GM23338 (cell line): ENCODE data around the gene NLN. TPM values are rescaled to one million over a fixed set of nuclear protein-coding genes. Genes with fewer than 3 reads are reported as not detected.

Source experiments
- ATAC-seq: fragments of 200-7000 bp; cut with Tn5 transposase; 3 replicates; pipeline ENCODE4 v1.9.1; 2020
- DNase-seq: peaks from one replicate; pipeline ENCODE4 v3.0.0-alpha.2; 2015; ENCODE audit warnings: low spot score
- H2AFZ ChIP-seq: fragments of 200-600 bp; sonication (generic); 2 replicates; pipeline ENCODE4 v1.8.0; 2016; ENCODE audit warnings: antibody characterized with exemption, mild to moderate bottlenecking, moderate library complexity
- H3F3A ChIP-seq: fragments of 200-600 bp; sonication (generic); replicated peaks from 2 replicates; pipeline ENCODE4 v1.8.0; 2017; ENCODE audit warnings: antibody characterized with exemption, mixed run types, low read depth
- H3K27ac ChIP-seq: fragments of 200-600 bp; sonication (generic); 2 replicates; pipeline ENCODE4 v1.6.1; 2016; ENCODE audit warnings: low read depth
- H3K27me3 ChIP-seq: fragments of 200-600 bp; sonication (generic); 2 replicates; pipeline ENCODE4 v1.8.0; 2016; ENCODE audit warnings: mild to moderate bottlenecking, mixed run types, moderate library complexity; ENCODE audit not compliant: insufficient read depth
- H3K36me3 ChIP-seq: fragments of 200-600 bp; sonication (generic); 2 replicates; pipeline ENCODE4 v1.8.0; 2016; ENCODE audit warnings: mild to moderate bottlenecking; ENCODE audit not compliant: insufficient read depth
- H3K4me1 ChIP-seq: fragments of 200-600 bp; sonication (generic); 2 replicates; pipeline ENCODE4 v1.8.0; 2016; ENCODE audit warnings: mild to moderate bottlenecking, moderate library complexity; ENCODE audit not compliant: insufficient read depth
- H3K4me2 ChIP-seq: fragments of 200-600 bp; sonication (generic); 2 replicates; pipeline ENCODE4 v1.7.1; 2017; ENCODE audit warnings: mixed run types
- H3K4me3 ChIP-seq: fragments of 200-600 bp; sonication (generic); 2 replicates; pipeline ENCODE4 v1.6.1; 2016; ENCODE audit warnings: mixed run types
- H3K79me2 ChIP-seq: fragments of 200-600 bp; sonication (generic); replicated peaks from 2 replicates; pipeline ENCODE4 v1.8.0; 2017; ENCODE audit warnings: mild to moderate bottlenecking; ENCODE audit not compliant: insufficient read depth
- H3K9me2 ChIP-seq: fragments of 200-600 bp; sonication (generic); 2 replicates; pipeline ENCODE4 v1.8.0; 2017; ENCODE audit not compliant: insufficient read depth
- H4K20me1 ChIP-seq: fragments of 200-600 bp; sonication (generic); replicated peaks from 2 replicates; pipeline ENCODE4 v1.8.0; 2017; ENCODE audit warnings: mild to moderate bottlenecking; ENCODE audit not compliant: insufficient read depth
- H3K27ac Mint-ChIP-seq: 2 replicates; pipeline ENCODE4 v1.8.0; 2020; ENCODE audit warnings: inconsistent platforms, mild to moderate bottlenecking, moderate library complexity, mixed read lengths
- H3K27me3 Mint-ChIP-seq: 3 replicates; pipeline ENCODE4 v1.8.0; 2022; ENCODE audit warnings: low read depth, mild to moderate bottlenecking, moderate library complexity, mixed read lengths, inconsistent platforms; ENCODE audit not compliant: insufficient read depth, poor library complexity
- H3K36me3 Mint-ChIP-seq: 3 replicates; pipeline ENCODE4 v1.8.0; 2021; ENCODE audit warnings: low read depth, mild to moderate bottlenecking, inconsistent platforms, moderate library complexity, mixed read lengths
- H3K4me1 Mint-ChIP-seq: 3 replicates; pipeline ENCODE4 v1.8.0; 2020; ENCODE audit warnings: mild to moderate bottlenecking, inconsistent platforms, mixed read lengths
- H3K4me3 Mint-ChIP-seq: 3 replicates; pipeline ENCODE4 v1.8.0; 2021; ENCODE audit warnings: moderate library complexity, mild to moderate bottlenecking, inconsistent platforms, mixed read lengths
- H3K9me3 Mint-ChIP-seq: 3 replicates; pipeline ENCODE4 v1.8.0; 2020; ENCODE audit warnings: moderate library complexity, mild to moderate bottlenecking, inconsistent platforms, mixed read lengths
- EZH2 ChIP-seq: fragments of 200-600 bp; sonication (generic); IDR thresholded peaks from one replicate; pipeline ENCODE4 v1.8.0; 2017; ENCODE audit warnings: antibody characterized with exemption, mild to moderate bottlenecking, low read depth; ENCODE audit not compliant: unreplicated experiment
- EZH2phosphoT487 ChIP-seq: fragments of 200-600 bp; sonication (generic); IDR thresholded peaks from one replicate; pipeline ENCODE4 v1.8.1; 2018; ENCODE audit warnings: antibody characterized with exemption; ENCODE audit not compliant: unreplicated experiment
- JUNB ChIP-seq: IDR thresholded peaks from one replicate; pipeline ENCODE4 v1.6.1; 2016; ENCODE audit warnings: antibody characterized with exemption; ENCODE audit not compliant: unreplicated experiment
- NANOG ChIP-seq: IDR thresholded peaks from 2 replicates; pipeline ENCODE4 v1.6.1; 2016; ENCODE audit warnings: antibody characterized with exemption, borderline replicate concordance
- POLR2AphosphoS5 ChIP-seq: IDR thresholded peaks from 2 replicates; pipeline ENCODE4 v1.6.1; 2016; ENCODE audit warnings: antibody characterized with exemption, low read depth
- ZNF114 ChIP-seq: fragments of 250-450 bp; sonication (Bioruptor Pico); IDR thresholded peaks from 2 replicates; pipeline ENCODE4 v1.5.0; 2020; ENCODE audit warnings: mild to moderate bottlenecking, moderate library complexity
- polyA plus RNA-seq: library from polyadenylated mRNA; unstranded; fragments of >200 nt; fragmentation: Nextera tagmentation; extraction: Ambion mirVana; gene quantifications from 2 replicates; pipeline ENCODE4 v1.2.1, GENCODE V29; 2016
- total RNA-seq: library from RNA; depleted of rRNA; stranded (reverse); fragments of >200 nt; shearing (Covaris generic); gene quantifications from 2 replicates; pipeline ENCODE4 v1.2.3, GENCODE V29; 2014
- TF ChIP-seq, protein P1 (sequence below), 2 experiments: fragments of 200-600 bp in 1 of 2; sonication (generic) in 1 of 2; conservative IDR thresholded peaks; 2 replicates each; pipeline versions ENCODE4 v1.5.1 to v1.6.1; 2016 to 2017; ENCODE audit warnings: antibody characterized with exemption in 2 of 2, low read depth in 2 of 2, mild to moderate bottlenecking in 2 of 2, moderate library complexity in 1 of 2
- TF ChIP-seq, protein P2 (sequence below): IDR thresholded peaks from one replicate; pipeline ENCODE4 v1.6.1; 2018; ENCODE audit warnings: antibody characterized with exemption; ENCODE audit not compliant: unreplicated experiment
- TF ChIP-seq, protein P3 (sequence below): IDR thresholded peaks from 2 replicates; pipeline ENCODE4 v1.6.1; 2016; ENCODE audit warnings: antibody characterized with exemption

NLN gene
- total and polyA plus RNA-seq, 2 experiments from 2014 or later, result 56.4 to 168 TPM

DNA sequence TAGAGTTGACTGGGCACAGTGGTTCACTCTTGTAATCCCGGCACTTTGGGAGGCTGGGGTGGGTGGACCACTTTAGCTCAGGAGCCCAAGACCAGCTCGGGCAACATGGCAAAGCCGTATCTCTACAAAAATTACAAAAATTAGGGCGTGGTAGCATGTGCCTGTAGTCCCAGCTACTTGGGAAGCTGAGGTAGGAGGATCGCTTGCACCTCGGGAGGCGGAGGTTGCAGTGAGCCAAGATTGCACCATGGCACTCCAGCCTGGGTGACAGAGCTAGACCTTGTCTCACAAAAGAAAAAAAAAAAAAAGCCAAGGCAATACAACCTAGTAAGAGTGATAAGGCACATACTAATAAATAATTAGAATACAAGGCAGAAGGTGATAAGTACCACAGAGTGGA is 15.8 kb downstream of the NLN start:
- ATAC-seq, result no peak
- H3K79me2 ChIP-seq, result peaks cover 85% of the 10 kb centered on the region
- no peaks in the 10 kb centered on the region for H3K9me2 ChIP-seq
- H2AFZ ChIP-seq, result no peak overlapping the region
- DNase-seq, result no peak
- no peak overlapping the region for H3K27ac Mint-ChIP-seq
- H3K4me1 Mint-ChIP-seq, result peaks cover 13% of the 10 kb centered on the region
- H3K36me3 ChIP-seq, result peaks cover 4% of the 10 kb centered on the region; the same call in 1 of the 2 replicates
- no peak overlapping the region for H3K4me2 ChIP-seq
- no peaks in the 10 kb centered on the region for H3K9me3 Mint-ChIP-seq
- no peak overlapping the region for H3K4me3 ChIP-seq
- no peaks in the 10 kb centered on the region for H3F3A ChIP-seq
- TF ChIP-seq ZNF114, result no peak
- no peak for TF ChIP-seq POLR2AphosphoS5
- TF ChIP-seq JUNB, result no peak
- no peak for TF ChIP-seq NANOG
- TF ChIP-seq, protein P1, sequence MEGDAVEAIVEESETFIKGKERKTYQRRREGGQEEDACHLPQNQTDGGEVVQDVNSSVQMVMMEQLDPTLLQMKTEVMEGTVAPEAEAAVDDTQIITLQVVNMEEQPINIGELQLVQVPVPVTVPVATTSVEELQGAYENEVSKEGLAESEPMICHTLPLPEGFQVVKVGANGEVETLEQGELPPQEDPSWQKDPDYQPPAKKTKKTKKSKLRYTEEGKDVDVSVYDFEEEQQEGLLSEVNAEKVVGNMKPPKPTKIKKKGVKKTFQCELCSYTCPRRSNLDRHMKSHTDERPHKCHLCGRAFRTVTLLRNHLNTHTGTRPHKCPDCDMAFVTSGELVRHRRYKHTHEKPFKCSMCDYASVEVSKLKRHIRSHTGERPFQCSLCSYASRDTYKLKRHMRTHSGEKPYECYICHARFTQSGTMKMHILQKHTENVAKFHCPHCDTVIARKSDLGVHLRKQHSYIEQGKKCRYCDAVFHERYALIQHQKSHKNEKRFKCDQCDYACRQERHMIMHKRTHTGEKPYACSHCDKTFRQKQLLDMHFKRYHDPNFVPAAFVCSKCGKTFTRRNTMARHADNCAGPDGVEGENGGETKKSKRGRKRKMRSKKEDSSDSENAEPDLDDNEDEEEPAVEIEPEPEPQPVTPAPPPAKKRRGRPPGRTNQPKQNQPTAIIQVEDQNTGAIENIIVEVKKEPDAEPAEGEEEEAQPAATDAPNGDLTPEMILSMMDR (conservative IDR thresholded peaks at IDR 0.05; ENCODE audit: low read depth in 2 of 2), result no peak
- TF ChIP-seq, protein P2, sequence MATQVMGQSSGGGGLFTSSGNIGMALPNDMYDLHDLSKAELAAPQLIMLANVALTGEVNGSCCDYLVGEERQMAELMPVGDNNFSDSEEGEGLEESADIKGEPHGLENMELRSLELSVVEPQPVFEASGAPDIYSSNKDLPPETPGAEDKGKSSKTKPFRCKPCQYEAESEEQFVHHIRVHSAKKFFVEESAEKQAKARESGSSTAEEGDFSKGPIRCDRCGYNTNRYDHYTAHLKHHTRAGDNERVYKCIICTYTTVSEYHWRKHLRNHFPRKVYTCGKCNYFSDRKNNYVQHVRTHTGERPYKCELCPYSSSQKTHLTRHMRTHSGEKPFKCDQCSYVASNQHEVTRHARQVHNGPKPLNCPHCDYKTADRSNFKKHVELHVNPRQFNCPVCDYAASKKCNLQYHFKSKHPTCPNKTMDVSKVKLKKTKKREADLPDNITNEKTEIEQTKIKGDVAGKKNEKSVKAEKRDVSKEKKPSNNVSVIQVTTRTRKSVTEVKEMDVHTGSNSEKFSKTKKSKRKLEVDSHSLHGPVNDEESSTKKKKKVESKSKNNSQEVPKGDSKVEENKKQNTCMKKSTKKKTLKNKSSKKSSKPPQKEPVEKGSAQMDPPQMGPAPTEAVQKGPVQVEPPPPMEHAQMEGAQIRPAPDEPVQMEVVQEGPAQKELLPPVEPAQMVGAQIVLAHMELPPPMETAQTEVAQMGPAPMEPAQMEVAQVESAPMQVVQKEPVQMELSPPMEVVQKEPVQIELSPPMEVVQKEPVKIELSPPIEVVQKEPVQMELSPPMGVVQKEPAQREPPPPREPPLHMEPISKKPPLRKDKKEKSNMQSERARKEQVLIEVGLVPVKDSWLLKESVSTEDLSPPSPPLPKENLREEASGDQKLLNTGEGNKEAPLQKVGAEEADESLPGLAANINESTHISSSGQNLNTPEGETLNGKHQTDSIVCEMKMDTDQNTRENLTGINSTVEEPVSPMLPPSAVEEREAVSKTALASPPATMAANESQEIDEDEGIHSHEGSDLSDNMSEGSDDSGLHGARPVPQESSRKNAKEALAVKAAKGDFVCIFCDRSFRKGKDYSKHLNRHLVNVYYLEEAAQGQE, result no peak
- TF ChIP-seq, protein P3, sequence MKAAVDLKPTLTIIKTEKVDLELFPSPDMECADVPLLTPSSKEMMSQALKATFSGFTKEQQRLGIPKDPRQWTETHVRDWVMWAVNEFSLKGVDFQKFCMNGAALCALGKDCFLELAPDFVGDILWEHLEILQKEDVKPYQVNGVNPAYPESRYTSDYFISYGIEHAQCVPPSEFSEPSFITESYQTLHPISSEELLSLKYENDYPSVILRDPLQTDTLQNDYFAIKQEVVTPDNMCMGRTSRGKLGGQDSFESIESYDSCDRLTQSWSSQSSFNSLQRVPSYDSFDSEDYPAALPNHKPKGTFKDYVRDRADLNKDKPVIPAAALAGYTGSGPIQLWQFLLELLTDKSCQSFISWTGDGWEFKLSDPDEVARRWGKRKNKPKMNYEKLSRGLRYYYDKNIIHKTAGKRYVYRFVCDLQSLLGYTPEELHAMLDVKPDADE, result no peak
- TF ChIP-seq EZH2phosphoT487, result no peak
- H3K27ac ChIP-seq, result no peak overlapping the region
- no peaks in the 10 kb centered on the region for H3K27me3 Mint-ChIP-seq
- H3K36me3 Mint-ChIP-seq, result peaks cover 4% of the 10 kb centered on the region; the same call in 1 of the 3 replicates
- peaks cover 7% of the 10 kb centered on the region; the same call in 1 of the 2 replicates for H3K4me1 ChIP-seq
- no peaks in the 10 kb centered on the region for H3K27me3 ChIP-seq
- no peak overlapping the region for H3K4me3 Mint-ChIP-seq
- peaks cover 44% of the 10 kb centered on the region for H4K20me1 ChIP-seq

DNA sequence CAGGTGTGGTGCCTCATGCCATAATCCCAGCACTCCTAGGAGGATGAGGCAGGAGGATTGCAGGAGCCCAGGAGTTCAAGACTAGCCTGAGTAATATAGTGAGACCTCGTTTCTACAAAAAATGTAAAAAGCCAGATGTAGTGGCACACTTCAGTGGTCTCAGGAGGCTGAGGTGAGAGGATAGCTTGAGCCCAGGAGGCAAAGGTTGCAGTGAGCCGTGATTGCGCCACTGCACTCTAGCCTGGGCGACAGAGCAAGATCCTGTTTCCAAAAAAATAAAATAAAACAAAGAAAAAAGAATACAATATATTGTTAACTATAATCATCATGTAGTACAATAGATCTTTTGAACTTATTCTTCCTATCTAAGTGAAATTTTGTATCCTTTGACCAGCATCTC is 16.3 kb downstream of the NLN start:
- Mint-ChIP-seq H3K4me3 (no peak overlapping the region), H3K9me3 (no peaks in the 10 kb centered on the region), H3K27me3 (no peaks in the 10 kb centered on the region), H3K36me3 (peaks cover 4% of the 10 kb centered on the region; the same call in 1 of the 3 replicates), H3K27ac (no peak overlapping the region), H3K4me1 (peaks cover 13% of the 10 kb centered on the region)
- TF ChIP-seq POLR2AphosphoS5 (no peak), EZH2 (no peak), ZNF114 (no peak), NANOG (no peak), EZH2phosphoT487 (no peak)
- TF ChIP-seq, protein P1 (conservative IDR thresholded peaks at IDR 0.05; ENCODE audit: low read depth in 2 of 2), result no peak
- Histone ChIP-seq H2AFZ (no peak overlapping the region), H3K4me1 (peaks cover 7% of the 10 kb centered on the region; the same call in 1 of the 2 replicates), H3K79me2 (peaks cover 90% of the 10 kb centered on the region), H3K4me2 (no peak overlapping the region), H3F3A (no peaks in the 10 kb centered on the region), H3K4me3 (no peak overlapping the region), H3K27me3 (no peaks in the 10 kb centered on the region), H3K36me3 (peaks cover 4% of the 10 kb centered on the region; the same call in 1 of the 2 replicates), H3K27ac (no peak overlapping the region), H4K20me1 (peaks cover 48% of the 10 kb centered on the region), H3K9me2 (no peaks in the 10 kb centered on the region)
- DNase-seq (no peak), ATAC-seq (no peak)
